ENCODE results near the gene ZNF592.

DNA sequence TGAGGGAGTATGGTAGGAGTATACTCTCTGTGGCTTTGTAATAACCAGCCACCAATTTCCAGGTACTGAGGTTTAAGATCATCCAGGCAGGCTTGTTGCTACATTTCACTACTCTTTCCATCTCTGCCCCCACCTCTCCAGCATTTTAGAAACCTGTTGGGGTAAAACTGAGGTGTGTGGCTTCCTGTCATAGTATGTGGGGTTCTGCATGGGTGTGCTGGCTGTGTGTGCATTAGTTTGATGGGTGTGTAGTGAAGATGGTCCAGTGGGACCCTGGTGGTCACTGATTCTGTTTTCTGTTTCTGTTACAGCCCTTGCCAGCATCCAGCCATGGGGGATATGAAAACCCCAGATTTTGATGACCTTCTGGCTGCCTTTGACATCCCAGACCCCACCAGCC is 34.0 kb downstream of the ZNF592 start:
- TF ChIP-seq TARDBP (IDR thresholded peaks at IDR 0.05) (no peak), FOXA1 (IDR thresholded peaks at IDR 0.05) (no peak), SP1 (IDR thresholded peaks at IDR 0.05) (no peak), FOXM1 (IDR thresholded peaks at IDR 0.05; ENCODE audit: borderline replicate concordance) (no peak), ELF4 (IDR thresholded peaks at IDR 0.05) (no peak), HDGF (IDR thresholded peaks at IDR 0.05; ENCODE audit: borderline replicate concordance) (no peak), ZNF384 (IDR thresholded peaks at IDR 0.05) (no peak), BHLHE40 (IDR thresholded peaks at IDR 0.05; ENCODE audit: borderline replicate concordance) (no peak), FOXK2 (IDR thresholded peaks at IDR 0.05) (no peak), NFRKB (IDR thresholded peaks at IDR 0.05) (no peak), SUZ12 (IDR thresholded peaks at IDR 0.05) (no peak), L3MBTL2 (conservative IDR thresholded peaks at IDR 0.05) (no peak), ARNT (IDR thresholded peaks at IDR 0.05) (no peak)
- TF ChIP-seq, protein P1, sequence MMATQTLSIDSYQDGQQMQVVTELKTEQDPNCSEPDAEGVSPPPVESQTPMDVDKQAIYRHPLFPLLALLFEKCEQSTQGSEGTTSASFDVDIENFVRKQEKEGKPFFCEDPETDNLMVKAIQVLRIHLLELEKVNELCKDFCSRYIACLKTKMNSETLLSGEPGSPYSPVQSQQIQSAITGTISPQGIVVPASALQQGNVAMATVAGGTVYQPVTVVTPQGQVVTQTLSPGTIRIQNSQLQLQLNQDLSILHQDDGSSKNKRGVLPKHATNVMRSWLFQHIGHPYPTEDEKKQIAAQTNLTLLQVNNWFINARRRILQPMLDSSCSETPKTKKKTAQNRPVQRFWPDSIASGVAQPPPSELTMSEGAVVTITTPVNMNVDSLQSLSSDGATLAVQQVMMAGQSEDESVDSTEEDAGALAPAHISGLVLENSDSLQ (IDR thresholded peaks at IDR 0.05), result no peak
